Stimulated activated CD4-positive, alpha-beta T cell treated with anti-CD3 and anti-CD28 coated beads, Interleukin-15, amount 100 ng/mL, for 24 hours (primary cell): ENCODE data around the gene SIGLEC14.

Source experiments
- DNase-seq: peaks from one replicate; pipeline ENCODE4 v3.0.0-alpha.2; 2020

The SIGLEC14 gene

DNA sequence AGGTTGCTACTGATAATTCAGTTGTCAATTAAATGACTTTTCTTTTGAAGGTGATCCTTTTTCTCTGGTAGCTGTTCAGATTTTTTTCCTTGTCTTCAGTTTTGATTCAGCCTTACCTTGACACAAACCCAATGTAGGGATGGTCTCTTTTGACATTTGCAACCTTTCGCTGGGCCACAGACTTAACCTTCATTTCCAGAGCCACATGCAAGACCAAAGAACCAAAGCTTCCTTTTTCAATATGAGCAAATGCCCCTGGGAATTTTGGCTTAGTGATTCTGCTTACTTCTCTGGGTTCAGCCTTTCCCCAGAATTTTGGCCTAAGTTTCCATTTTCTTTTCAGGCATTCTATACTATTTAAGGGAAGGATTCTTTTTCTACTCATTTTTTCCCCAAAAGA is 36.0 kb downstream of the SIGLEC14 start:
- no peak for DNase-seq

DNA sequence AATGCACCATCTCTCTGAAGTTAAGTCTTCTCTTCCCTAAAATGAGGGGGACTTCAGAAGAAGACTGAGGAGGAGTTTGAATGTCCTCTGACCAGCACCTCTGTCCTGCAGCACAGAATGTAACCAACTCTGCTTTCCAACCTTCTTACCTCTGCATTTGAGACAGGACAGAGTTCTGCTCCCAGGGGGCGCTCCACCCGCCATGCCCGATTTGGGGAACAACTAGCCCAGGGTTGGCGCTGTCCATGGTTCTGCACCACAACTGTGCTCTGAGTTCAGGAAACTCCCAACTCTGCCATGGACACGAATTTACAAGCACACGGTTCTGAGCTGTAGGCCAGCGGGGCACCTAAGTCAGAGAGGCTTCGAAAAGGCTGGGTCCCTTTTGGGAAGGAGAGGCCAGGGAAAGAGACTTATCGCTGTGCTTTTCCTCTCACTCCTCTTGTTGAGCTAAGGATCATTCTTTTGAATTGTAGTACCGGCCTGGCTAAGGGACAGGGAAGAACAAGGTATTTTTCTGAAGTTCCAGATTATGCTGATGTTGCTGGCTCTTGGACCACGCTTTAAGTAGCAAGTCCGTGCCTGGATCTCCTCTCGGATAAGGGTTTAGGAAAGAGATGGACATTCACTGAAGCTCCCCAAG is 38.6 kb downstream of the SIGLEC14 start:
- peak; percentile 80 for DNase-seq

DNA sequence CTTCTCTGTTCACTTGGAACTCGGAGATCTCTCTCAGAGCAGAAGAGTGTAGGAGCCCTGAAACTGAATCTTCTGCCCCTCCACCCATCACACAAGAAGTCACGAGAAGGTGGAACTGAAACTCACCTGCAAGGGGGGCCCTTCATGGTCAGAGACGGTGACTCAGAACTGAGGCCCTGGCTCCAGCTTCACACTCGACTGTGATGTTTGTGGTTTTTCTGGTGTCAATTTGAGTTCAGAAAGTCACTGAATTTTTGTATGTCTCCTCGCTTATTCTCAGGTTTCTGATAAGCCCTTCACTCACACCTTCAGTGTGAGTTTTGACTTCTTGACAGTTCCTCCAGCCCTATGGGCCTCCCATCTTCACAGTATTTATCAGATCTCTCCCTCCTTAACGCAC is 39.5 kb downstream of the SIGLEC14 start:
- peak; percentile 66 for DNase-seq

DNA sequence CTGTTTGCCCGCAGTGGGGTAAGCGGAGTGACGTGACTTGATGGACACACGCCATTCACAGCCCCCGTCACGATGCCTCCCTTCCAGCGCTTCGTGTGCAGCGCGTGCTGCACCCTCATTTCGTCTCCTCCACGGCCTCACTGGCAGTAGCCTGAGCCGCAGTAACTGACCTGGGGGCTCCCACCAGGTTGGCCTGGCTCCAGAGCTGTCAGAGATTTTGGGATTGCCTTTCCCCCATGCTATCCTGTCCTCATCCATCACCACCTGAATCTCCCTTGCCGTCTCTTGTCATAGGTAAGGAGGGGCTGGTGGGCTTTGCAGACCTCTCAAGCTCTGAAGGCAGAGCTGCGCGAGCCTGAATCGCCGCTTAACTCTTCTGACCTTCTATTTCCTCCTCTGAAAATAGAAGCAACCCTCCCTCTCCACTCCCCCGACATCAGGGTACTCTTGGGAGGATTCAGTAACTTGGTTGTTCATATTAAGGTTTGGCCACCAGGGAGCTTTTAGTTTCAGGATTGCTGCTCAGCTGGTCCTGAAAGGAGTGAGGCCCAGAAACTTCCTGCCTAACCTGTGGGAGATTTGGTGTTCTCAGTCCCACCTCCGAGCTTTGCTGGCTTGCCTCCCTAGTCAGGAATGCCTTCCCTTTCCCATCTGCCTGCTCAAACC is 44.3 kb downstream of the SIGLEC14 start:
- DNase-seq, result no peak

DNA sequence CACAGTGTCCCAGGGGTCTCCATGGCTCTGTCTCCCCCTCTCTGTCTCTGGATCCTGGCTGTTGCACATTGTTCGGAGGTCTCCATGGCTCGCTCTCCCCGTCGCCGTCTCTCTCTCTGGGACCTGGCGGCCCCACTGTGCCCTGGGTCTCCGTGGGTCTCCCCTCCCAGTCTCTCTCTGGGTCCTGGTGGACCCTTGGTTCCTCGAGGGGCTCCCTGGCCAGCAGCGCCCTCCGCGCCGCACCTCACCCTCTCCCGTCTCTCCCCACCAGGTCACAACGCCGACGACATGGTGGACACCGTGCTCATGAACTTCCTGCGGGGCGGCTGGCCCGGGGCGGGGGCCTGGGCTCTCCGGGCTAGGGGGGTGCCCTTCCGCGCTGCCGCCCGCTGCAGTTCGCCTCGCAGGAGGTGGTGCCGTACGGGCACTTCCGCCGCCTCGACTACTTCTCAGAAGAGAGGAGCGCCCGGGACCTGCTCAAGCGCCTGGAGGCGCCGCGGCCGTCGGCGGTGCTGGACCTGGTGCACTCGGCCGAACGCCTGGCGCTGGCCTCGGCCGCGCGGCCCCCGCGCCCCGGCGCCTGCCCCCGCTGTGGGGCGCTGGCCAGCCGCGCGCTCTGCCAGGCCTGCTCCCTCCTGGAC is 45.6 kb downstream of the SIGLEC14 start:
- peak; percentile 15 for DNase-seq

DNA sequence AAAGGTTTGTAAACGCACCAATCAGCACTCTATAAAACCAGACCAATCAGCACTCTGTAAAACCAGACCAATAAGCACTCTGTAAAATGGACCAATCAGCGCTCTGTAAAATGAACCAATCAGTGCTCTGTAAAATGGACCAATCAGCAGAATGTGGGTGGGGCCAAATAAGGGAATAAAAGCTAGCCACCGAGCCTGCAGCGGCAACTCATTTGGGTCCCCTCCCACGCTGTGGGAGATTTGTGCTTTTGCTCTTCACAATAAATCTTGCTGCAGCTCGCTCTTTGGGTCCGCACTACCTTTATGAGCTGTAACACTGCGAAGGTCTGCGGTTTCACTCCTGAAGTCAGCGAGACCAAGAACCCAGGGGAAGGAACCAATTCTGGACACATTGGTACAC is 47.5 kb downstream of the SIGLEC14 start:
- no peak for DNase-seq

DNA sequence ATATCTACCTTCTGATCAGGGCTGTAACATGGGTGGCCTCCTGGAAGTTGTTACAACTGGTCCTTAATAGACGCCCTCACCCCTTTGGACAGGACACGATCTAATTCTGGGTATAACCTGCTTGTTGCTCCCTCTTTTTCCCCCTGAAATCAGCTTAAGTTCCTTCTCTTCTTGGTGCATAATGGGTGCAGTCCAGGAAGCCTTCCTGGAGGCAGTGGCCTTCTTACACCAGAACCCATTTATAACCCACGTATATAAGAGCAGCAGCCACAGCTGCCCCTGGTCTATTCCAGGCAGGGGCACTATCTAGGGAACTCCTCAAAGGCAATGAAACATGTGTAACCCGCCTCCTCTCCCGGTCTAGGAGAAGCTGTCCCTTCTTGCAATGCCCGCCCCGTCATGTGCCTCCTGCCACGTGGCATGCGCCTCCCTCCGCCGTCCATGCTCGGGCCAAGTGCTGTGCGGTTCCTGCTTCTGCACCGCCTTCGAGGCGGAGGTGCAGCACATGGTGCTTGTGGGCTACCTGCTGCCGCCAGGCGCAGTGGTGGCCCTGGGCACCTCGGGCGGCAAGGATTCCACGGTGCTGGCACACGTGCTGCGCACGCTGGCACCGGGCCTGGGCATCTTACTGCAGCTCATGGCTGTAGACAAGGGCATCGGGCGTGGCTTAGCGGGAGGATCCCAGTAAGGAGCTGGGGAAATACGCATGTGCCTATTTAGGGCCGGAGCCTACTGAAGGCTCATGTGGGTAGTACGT is 48.3 kb downstream of the SIGLEC14 start:
- no peak for DNase-seq

DNA sequence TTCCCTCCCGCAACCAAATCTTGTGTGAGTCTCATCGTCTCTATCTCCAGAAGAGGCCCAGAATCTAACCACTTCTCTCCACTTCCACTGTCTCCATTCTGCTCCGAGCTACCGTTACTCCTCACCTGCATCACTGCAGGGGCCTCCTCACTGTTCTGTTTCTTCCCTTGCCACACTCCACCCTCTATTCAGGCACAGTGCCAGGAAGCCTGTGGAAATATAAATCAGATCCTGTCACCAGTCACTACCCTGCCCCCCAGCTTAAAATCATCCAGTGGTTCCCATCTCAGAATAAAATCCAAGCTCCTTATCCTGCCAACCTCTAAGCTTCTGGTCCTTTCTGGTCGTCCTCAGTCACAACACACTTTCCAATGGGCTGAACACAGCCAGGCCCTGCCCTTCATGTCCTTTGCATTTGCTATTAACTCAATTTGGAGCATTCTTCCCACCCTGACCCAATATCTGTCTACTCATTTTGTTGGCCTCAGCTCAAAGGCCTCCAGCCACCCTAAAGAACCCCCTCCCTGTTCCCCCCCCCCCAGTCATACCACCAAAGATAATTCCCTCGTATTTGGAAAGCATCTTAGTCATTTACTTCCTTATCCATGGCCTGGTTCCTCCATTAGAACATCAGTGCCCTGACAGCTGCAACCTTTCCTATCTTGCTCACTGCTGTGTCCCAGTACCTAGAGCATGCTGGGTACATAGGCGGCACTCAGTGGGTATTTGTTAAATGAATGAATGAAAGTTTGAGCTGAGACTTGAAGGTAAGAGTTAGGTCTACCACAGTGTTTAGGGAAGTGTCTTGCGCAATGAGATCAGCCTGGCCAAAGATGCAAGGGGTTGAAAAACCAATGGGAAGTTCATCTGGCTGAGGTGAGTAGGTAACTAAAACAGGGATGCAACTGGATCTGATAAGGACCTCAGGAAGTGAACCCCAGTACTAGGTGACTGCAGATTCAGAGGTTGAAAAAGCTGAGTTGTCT is 51.1 kb downstream of the SIGLEC14 start:
- no peak for DNase-seq

DNA sequence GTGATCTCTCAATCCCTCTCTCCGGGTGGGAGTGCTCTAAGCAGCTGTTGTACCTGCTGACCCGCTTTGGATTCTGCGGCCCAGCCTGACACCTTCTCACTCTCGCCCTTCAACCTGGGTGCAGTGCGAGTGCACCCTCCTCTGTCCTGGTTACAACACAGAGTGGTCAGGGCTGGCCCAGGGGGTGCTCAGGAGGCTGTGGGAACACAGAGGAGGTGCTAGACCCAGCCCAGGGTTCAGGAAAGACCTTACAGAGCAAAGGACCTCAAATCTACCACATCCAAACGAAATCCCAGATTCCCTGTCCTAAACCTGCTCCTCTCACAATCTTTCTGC is 51.9 kb downstream of the SIGLEC14 start:
- no peak for DNase-seq

DNA sequence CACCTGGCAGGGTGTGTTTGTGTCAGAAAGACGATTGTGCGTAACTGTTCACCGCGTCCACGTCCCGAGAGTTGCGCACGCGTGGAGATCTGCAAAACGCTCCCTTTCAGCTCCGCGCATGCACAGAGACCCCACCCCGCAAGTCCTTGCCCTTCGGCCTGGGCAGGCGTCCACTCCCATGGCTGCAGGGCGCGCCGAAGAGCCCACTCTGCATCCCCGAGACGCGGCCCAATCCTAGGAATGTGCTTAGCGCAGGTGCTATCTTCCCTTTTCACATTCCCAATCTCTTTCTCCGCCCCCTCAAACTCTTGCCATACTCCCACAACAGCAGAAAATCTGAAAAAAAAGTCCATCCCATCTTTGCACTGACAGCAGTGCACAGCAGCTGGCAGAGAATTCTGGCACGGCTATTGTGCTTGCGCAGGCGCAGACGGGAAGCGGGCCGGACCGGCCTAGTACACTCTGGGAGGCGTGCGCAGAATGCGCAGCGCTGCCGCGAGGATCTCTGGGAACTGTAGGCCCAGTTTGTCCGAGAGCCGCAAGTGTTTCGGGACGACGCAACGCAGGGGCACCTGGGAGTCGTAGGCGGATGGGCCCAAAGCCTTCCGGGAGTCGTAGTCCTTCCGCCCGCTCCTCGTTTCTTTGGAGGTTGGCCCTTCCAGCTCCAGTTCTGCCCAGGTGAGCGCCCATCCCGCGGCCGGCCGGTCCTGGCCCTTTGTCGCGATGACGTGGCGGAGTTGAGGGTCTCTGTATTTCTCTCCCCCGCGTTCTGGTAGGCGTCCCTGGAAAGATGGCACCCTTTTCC is 52.5 kb downstream of the SIGLEC14 start:
- DNase-seq, result peak; percentile 98

DNA sequence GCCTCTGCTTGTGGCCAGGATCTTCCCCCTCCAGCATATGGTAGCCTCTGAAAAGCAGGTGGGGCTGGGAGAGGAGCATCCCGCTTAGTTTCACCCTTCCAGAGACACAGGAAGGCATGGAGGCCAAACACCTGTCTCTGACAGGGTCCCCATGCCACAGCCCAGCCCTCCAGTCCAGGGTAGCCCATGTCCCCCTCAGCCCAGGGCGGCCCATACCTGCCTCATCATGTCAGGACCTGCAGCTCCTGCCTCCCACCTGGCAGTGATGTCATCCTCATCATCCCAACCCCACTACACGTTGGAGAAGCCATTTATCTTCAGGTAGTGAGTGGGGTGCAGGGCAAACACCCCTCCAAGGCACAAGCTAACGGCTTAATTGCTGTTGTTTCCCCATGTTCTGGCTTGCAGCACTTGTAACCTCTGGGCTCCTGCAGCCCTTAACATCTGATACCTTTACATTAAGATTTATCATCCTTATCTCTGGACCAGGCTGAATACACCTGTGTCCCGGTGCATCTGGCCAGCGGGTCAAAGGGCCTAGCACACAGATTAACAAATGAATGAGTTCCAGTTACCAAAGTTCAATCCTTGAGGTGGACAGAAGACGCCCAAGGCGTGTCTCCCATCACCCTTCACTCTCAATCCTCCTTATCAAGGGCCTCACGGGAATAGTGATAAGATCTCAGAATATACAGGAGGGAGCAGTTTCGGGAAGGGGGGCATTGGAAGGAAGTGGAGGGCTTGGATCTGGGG is 53.3 kb downstream of the SIGLEC14 start:
- no peak for DNase-seq
